ENCODE measurements around the gene CPPED1.

GRCh38 chr16:12805066-12805465 is 1.4 kb upstream of the CPPED1 start:
- TF ChIP-seq CTCF (conservative IDR thresholded peaks at IDR 0.05; ENCODE audit: low read depth in 2 of 2) (no peak), ETS1 (IDR thresholded peaks at IDR 0.05) (no peak), POLR2AphosphoS5 (IDR thresholded peaks at IDR 0.05; ENCODE audit: low read depth) (no peak), EZH2 (IDR thresholded peaks at IDR 0.05; ENCODE audit: low read depth, unreplicated experiment) (no peak), EZH2phosphoT487 (IDR thresholded peaks at IDR 0.05; ENCODE audit: unreplicated experiment) (no peak), CREB1 (CRISPR knock-in tag; IDR thresholded peaks at IDR 0.05; ENCODE audit: low read depth) (no peak), REST (IDR thresholded peaks at IDR 0.05; ENCODE audit: unreplicated experiment) (no peak), STAT1 (IDR thresholded peaks at IDR 0.05; ENCODE audit: unreplicated experiment) (no peak)

All from GM23338 (cell line).